RCC 7860 (cell line): ENCODE data around the gene GUCY1B1.

ENCODE experiments used
- DNase-seq: peaks from one replicate; pipeline ENCODE4 v3.0.0-alpha.2; 2015; ENCODE audit warnings: low spot score
- FAIRE-seq: peaks from 2 replicates; lab custom pipeline; 2012; peaks lifted over from hg19 to GRCh38; lab: Jason Lieb, UNC

The GUCY1B1 gene

GRCh38 chr4:155761047-155761446, 2.2 kb downstream of the GUCY1B1 start:
- FAIRE-seq (no peak), DNase-seq (no peak)

DNA sequence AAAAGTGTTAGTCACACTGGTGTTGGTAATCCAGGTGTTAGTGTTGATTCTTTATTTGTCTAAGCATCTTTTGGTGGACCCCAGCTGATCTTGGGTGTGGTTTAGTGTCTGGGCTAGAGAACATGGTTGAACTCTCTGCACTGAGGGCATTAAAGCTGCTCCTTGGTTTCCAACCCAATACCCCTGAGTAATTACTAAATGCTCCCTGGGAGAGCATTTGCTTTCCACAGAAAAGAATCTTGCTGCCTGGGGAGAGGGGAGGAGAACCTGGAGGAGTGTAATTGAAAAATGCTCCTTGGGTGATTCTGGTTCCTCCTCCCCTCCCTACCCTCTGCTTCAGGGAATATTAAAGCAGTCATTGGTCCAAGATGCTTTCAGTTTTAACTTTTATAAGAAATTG, 3.1 kb downstream of the GUCY1B1 start:
- peak; percentile 70 for FAIRE-seq

GRCh38 chr4:155762334-155762733, 3.5 kb downstream of the GUCY1B1 start:
- no peak for FAIRE-seq

More for the DNA sequence above, 3.1 kb downstream of the GUCY1B1 start:
- DNase-seq: peak; percentile 6

DNA sequence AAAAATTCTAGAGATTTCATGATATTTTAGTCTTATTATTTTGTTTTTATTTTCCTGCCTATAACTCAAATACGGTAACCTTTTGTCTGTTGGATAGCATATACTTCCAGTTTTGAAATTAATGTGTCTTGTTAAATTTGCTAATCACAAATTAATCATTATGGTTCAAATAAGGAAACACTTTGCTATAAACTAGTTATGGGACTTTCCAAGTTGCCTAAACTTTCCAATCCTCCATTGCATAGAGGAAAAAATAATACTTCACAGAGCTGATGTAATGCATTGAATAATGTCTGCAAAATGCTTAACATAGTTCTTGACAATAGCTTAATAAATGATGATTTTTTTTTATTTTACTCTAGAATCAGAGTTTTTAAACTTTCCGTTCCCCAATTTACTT, 4.7 kb downstream of the GUCY1B1 start:
- DNase-seq: no peak
- FAIRE-seq: no peak

More at GRCh38 chr4:155762334-155762733, 3.5 kb downstream of the GUCY1B1 start:
- DNase-seq: no peak

DNA sequence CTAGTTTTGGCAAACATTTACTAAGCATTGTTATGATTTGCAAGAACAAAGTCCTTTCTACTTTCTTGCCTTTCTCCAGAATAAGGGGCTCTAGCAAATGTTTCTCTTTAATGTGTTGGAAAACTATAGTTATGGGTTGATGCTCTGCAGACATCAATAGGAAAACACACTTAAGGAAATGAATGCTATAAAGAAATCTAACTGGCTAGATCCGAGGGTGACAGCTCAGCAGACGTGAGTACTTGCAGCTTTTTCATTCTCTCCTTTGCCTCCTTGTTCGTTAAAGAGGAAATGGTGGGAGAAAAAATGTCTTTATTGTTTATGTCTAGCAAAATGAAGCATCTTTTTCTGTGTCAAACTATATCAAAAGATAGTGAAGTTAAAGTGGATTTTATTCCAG, 6.3 kb downstream of the GUCY1B1 start:
- DNase-seq (no peak), FAIRE-seq (no peak)

GRCh38 chr4:155766622-155767021, 7.8 kb downstream of the GUCY1B1 start:
- FAIRE-seq (no peak), DNase-seq (no peak)

GRCh38 chr4:155768370-155768769, 9.5 kb downstream of the GUCY1B1 start:
- DNase-seq (no peak), FAIRE-seq (no peak)

GRCh38 chr4:155769090-155769489, 10.3 kb downstream of the GUCY1B1 start:
- no peak for FAIRE-seq
- no peak for DNase-seq

DNA sequence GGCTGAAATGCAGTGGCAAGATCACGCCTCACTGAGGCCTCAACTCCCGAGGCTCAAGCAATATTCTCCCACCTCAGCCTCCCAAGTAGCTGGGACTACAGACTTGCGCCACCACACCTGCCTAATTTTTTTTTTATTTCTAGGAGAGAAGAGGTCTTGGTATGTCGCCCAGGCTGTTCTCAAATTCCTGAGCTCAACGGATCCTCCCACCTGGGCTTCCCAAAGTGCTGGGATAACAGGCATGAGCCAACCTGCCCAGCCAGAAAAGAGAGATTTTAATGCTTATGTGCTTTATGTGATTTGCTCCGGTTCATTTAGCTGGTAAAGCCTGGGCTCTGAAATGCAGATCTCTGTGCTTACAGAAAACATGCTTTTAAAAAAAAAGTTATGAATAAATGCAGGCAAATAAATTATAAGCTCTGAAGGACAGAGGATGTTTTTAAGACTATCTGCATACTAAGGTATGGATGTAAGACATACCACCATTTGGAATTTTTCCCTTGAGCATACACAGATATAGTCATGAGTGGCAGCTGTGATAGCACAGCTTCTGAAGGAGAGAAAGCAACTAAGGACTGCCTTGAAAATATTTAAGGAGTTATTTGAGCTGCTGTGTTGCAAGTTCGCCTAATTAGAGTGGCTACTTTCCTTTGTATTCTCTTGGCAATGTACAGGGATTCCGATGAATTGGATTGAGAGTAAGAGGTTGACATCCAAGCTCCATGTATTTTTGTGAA, 13.8 kb downstream of the GUCY1B1 start:
- FAIRE-seq (no peak), DNase-seq (no peak)

- no peak for DNase-seq
- FAIRE-seq: no peak
Measured at GRCh38 chr4:155773196-155773800, 14.5 kb downstream of the GUCY1B1 start.

- DNase-seq: no peak
- no peak for FAIRE-seq
Measured at GRCh38 chr4:155774033-155774432, 15.2 kb downstream of the GUCY1B1 start.

GRCh38 chr4:155777971-155778735, 19.3 kb downstream of the GUCY1B1 start:
- DNase-seq (no peak), FAIRE-seq (no peak)

DNA sequence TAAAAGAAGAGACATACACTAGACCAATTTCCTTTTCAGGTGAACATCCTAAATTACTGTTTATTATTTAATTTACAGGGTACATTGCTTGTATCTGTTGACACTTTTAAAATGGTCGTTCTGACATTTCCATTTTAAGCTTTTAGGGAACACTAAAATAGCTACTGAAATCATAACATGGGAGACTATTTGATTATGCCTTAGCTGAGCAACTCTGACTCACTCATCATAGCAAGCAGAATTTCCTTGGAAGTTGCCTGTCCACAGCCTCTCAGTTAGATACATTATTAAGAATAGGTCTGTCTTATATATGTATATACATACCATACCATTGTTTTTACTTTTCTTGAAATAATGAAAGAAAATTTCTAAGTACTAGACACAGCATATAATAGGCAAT, 22.0 kb downstream of the GUCY1B1 start:
- FAIRE-seq (no peak), DNase-seq (peak; percentile 6)

- FAIRE-seq: peak; percentile 18
- no peak for DNase-seq
Measured at GRCh38 chr4:155781249-155781831, 22.5 kb downstream of the GUCY1B1 start.

DNA sequence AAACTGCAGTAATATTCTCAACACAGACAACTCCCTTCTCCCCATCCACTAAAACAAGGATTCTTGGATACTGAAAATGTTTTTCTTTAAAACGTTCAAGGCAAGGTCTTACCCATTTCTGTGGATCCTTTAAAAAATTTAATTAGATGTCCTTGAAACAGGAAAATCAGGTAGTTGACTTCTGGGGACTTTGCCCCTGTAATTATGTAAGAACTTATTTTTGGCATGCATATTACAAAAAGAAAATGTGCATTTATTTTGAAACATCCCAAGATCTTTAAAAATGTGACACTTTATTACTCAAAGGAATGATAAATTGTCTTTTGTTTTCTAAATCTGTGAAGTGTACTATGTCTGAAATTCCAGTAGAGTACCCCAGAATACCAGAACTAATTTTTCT, 25.8 kb downstream of the GUCY1B1 start:
- FAIRE-seq: no peak
- DNase-seq: no peak

- no peak for FAIRE-seq
- no peak for DNase-seq
Measured at GRCh38 chr4:155785828-155786227, 27.0 kb downstream of the GUCY1B1 start.

DNA sequence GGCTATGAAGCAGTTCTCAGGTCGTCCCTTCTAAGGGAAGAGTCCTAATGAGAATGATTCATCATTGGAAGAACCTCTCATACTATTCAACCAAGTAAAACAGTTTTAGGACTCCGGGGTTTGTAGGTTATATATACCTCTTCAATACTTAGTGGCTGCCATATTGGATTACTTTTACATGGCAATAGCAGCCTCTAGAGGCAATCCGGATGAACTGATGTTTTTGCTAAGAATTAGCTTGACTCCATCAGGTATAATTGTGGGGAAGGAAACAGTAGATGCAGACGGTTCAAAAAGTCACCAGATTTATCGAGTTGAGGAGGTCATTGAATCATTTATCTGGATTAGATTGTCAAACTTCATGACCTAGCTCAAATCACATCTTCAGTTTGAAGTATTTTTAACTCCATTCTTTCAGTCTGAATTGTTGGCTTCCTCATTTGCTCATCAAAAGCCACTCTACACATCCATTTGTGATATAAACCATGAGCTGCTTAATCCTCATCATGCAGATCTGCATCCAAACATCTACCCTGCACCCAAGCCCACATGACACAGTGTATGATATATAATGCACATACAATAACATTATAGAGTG, 28.4 kb downstream of the GUCY1B1 start:
- FAIRE-seq (peak; percentile 15), DNase-seq (peak; percentile 49)

- DNase-seq: no peak
- no peak for FAIRE-seq
Measured at GRCh38 chr4:155789391-155789790, 30.6 kb downstream of the GUCY1B1 start.

DNA sequence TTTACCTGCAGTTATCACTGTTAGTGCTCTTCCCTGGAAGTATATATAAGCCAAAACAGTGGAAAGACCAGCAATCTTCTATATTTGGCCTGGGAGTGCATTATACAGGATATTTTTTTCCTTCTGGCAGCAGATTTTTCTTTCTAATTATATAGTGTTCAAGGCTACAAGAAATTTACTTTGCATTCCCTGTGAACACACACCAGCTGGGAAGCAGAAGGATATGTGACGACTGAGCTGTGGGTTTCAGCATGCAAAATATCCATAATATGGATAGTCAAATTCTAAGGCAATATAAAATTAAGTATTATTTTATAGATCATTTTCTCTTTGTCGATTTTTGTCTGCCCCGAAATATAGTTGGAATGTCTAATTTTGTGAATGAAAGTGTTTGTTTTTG, 31.2 kb downstream of the GUCY1B1 start:
- no peak for DNase-seq
- no peak for FAIRE-seq

- no peak for FAIRE-seq
- no peak for DNase-seq
Measured at GRCh38 chr4:155794589-155795236, 35.9 kb downstream of the GUCY1B1 start.

DNA sequence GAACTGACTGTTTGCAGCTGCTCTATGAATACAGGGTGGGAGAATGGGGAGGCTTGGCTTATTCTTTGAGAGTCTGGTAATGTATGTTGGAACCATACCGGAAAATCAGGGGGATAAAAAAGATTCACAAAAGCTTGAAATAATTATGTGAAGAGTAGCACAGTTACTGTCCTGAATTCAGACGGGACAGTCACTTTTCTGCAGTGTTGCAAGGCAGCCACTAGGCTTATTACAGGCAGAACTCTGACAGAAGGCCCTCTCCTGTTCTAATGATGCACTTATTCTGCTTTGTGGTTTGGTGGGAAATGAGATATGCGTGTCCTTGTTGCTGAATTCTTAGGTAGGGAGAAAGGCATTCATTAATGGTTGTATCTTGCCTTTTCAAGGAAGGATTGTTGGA, 37.2 kb downstream of the GUCY1B1 start:
- no peak for FAIRE-seq
- DNase-seq: no peak
